MM.1S (cell line): ENCODE results near the gene LPCAT3.

ENCODE experiments used
- DNase-seq: peaks from one replicate; pipeline ENCODE4 v3.0.0-alpha.2; 2015
- H2AFZ ChIP-seq: fragments of 300-600 bp; sonication (generic); 2 replicates; pipeline ENCODE4 v1.6.0; 2016; ENCODE audit warnings: antibody characterized with exemption, low read length
- H3F3A ChIP-seq: fragments of 300-600 bp; sonication (generic); 2 replicates; pipeline ENCODE4 v1.6.1; 2016; ENCODE audit warnings: mild to moderate bottlenecking, antibody characterized with exemption, low read length, moderate library complexity, mixed read lengths; ENCODE audit not compliant: insufficient read depth
- H3K27ac ChIP-seq: fragments of 300-600 bp; sonication (generic); 2 replicates; pipeline ENCODE4 v1.5.1; 2016; ENCODE audit warnings: mild to moderate bottlenecking, low read length
- H3K27me3 ChIP-seq: fragments of 300-600 bp; sonication (generic); replicated peaks from 2 replicates; pipeline ENCODE4 v1.6.0; 2016; ENCODE audit warnings: low read length; ENCODE audit not compliant: insufficient read depth
- H3K36me3 ChIP-seq: fragments of 300-600 bp; sonication (generic); replicated peaks from 2 replicates; pipeline ENCODE4 v1.6.1; 2016; ENCODE audit warnings: mild to moderate bottlenecking, low read length, mixed read lengths; ENCODE audit not compliant: insufficient read depth
- H3K4me1 ChIP-seq: fragments of 300-600 bp; sonication (generic); 2 replicates; pipeline ENCODE4 v1.6.1; 2016; ENCODE audit warnings: low read length, mixed read lengths
- H3K4me2 ChIP-seq: fragments of 300-600 bp; sonication (generic); 2 replicates; pipeline ENCODE4 v1.6.0; 2016; ENCODE audit warnings: low read depth, low read length
- H3K4me3 ChIP-seq: fragments of 300-600 bp; sonication (generic); 2 replicates; pipeline ENCODE4 v1.5.1; 2016; ENCODE audit warnings: low read length, mixed read lengths
- H3K79me2 ChIP-seq: fragments of 300-600 bp; sonication (generic); 2 replicates; pipeline ENCODE4 v1.6.1; 2016; ENCODE audit warnings: mixed run types, low read length, mixed read lengths
- H3K9ac ChIP-seq: fragments of 300-600 bp; sonication (generic); 2 replicates; pipeline ENCODE4 v1.6.1; 2016; ENCODE audit warnings: low read length, mixed read lengths
- H3K9me2 ChIP-seq: fragments of 300-600 bp; sonication (generic); replicated peaks from 2 replicates; pipeline ENCODE4 v1.6.1; 2016; ENCODE audit warnings: mild to moderate bottlenecking, low read length, mixed read lengths; ENCODE audit not compliant: insufficient read depth
- H3K9me3 ChIP-seq: fragments of 300-600 bp; sonication (generic); replicated peaks from 2 replicates; pipeline ENCODE4 v1.6.1; 2016; ENCODE audit warnings: mild to moderate bottlenecking, low read length, mixed read lengths; ENCODE audit not compliant: insufficient read depth
- H4K20me1 ChIP-seq: fragments of 300-600 bp; sonication (generic); 2 replicates; pipeline ENCODE4 v1.6.1; 2016; ENCODE audit warnings: mild to moderate bottlenecking, low read length, moderate library complexity, mixed read lengths; ENCODE audit not compliant: insufficient read depth
- EZH2 ChIP-seq: fragments of 300-600 bp; sonication (generic); optimal IDR thresholded peaks from 2 replicates; pipeline ENCODE3; 2017; ENCODE audit warnings: low read depth, mild to moderate bottlenecking, antibody characterized with exemption, low read length, mixed read lengths
- EZH2phosphoT487 ChIP-seq: fragments of 300-600 bp; sonication (generic); IDR thresholded peaks from 2 replicates; pipeline ENCODE4 v1.6.1; 2018; ENCODE audit warnings: antibody characterized with exemption, low read length
- TF ChIP-seq, protein P1 (sequence below): fragments of 300-600 bp; sonication (generic); IDR thresholded peaks from 2 replicates; pipeline ENCODE4 v1.5.1; 2016; ENCODE audit warnings: antibody characterized with exemption, low read length, mixed read lengths

LPCAT3 gene

DNA sequence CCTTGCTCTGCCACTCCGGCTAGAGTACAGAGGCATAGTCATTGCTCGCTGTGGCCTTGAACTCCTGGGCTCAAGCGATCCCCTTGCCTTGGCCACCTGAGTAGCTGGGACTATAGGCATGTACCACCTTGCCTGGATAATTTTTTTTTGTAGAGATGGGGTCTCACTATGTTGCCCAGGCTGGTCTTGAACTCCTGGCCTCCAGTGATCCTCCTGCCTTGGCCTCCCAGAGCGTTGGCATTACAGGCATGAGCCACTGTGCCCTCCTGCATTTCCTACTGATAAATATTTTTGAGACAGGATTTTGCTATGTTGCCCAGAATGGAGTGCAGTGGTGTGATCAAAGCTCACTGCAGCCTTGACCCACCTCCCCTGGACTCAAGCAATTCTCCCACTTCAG lies 38.2 kb downstream of the LPCAT3 start:
- Histone ChIP-seq H3K4me1 (peaks cover 19% of the 10 kb centered on the region), H3K36me3 (0 out of 2 replicates have a peak, but pooled peaks cover 3% of the 10 kb centered on the region)

DNA sequence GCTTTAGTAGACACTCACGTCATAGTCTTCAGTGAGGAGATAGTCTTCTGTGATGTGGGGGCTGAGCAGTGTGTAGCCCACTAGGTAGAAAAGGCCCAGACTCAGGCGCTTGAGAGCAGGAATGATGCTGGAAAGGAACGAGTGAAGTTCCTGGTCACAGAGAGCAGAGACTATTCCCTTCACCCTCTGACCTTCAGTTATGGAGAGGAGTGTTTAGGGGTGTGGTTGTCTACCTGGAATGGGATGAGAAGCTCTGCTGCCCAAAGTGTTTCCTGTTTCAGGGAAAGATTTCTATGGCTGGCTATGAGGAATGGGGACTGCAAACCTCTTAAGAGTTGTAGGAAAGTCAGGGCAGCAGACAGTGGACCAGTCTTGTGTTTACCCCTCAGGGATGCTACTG lies 38.8 kb downstream of the LPCAT3 start:
- peaks cover 25% of the 10 kb centered on the region for H3K4me1 ChIP-seq

More for the DNA sequence above, 38.2 kb downstream of the LPCAT3 start:
- Histone ChIP-seq H4K20me1 (no peaks in the 10 kb centered on the region), H3K4me2 (no peak overlapping the region), H3F3A (peaks cover 14% of the 10 kb centered on the region), H3K9me3 (no peaks in the 10 kb centered on the region), H3K4me3 (no peak overlapping the region), H3K27me3 (no peaks in the 10 kb centered on the region), H2AFZ (no peak overlapping the region), H3K9ac (no peak overlapping the region), H3K27ac (no peak overlapping the region), H3K79me2 (peaks cover 17% of the 10 kb centered on the region), H3K9me2 (no peaks in the 10 kb centered on the region)
- DNase-seq = no peak
- TF ChIP-seq EZH2 (no peak), EZH2phosphoT487 (no peak)

DNA sequence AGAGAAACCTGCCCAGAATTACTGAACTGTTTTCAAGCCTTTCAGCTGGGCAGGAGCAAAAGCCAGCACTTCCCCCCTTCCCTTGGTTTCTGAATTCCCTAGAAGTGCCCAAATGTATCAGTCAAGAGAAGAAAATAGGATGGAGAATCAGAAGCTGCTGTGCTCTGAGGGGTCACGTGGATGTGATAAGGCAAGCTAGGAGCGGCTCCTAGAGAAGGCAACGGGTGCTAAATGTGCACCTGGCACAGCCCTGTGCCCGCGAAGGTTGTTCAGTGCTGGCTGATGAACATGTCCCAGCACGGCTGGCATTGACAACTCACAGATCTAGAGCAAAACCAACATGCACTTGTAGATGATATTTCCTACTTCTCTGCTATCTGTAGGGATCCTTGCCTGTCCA lies 39.3 kb downstream of the LPCAT3 start:
- no peaks in the 10 kb centered on the region for H3K9me2 ChIP-seq
- no peaks in the 10 kb centered on the region for H4K20me1 ChIP-seq
- TF ChIP-seq EZH2 (no peak), EZH2phosphoT487 (no peak)
- TF ChIP-seq, protein P1, sequence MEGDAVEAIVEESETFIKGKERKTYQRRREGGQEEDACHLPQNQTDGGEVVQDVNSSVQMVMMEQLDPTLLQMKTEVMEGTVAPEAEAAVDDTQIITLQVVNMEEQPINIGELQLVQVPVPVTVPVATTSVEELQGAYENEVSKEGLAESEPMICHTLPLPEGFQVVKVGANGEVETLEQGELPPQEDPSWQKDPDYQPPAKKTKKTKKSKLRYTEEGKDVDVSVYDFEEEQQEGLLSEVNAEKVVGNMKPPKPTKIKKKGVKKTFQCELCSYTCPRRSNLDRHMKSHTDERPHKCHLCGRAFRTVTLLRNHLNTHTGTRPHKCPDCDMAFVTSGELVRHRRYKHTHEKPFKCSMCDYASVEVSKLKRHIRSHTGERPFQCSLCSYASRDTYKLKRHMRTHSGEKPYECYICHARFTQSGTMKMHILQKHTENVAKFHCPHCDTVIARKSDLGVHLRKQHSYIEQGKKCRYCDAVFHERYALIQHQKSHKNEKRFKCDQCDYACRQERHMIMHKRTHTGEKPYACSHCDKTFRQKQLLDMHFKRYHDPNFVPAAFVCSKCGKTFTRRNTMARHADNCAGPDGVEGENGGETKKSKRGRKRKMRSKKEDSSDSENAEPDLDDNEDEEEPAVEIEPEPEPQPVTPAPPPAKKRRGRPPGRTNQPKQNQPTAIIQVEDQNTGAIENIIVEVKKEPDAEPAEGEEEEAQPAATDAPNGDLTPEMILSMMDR = no peak
- H3K4me3 ChIP-seq = no peak overlapping the region
- peaks cover 25% of the 10 kb centered on the region for H3F3A ChIP-seq
- DNase-seq = no peak
- peaks cover 23% of the 10 kb centered on the region for H3K79me2 ChIP-seq
- no peak overlapping the region for H3K9ac ChIP-seq
- no peak overlapping the region for H3K4me2 ChIP-seq
- H3K4me1 ChIP-seq = peaks cover 30% of the 10 kb centered on the region
- 0 out of 2 replicates have a peak, but pooled peaks cover 7% of the 10 kb centered on the region for H3K36me3 ChIP-seq
- no peak overlapping the region for H2AFZ ChIP-seq
- no peaks in the 10 kb centered on the region for H3K27me3 ChIP-seq
- H3K27ac ChIP-seq = no peak overlapping the region
- H3K9me3 ChIP-seq = no peaks in the 10 kb centered on the region

More for the DNA sequence above, 38.8 kb downstream of the LPCAT3 start:
- H3K9me2 ChIP-seq = no peaks in the 10 kb centered on the region
- no peaks in the 10 kb centered on the region for H3K9me3 ChIP-seq
- H3K79me2 ChIP-seq = peaks cover 18% of the 10 kb centered on the region
- peaks cover 20% of the 10 kb centered on the region for H3F3A ChIP-seq
- H3K27ac ChIP-seq = no peak overlapping the region
- H3K4me3 ChIP-seq = no peak overlapping the region
- TF ChIP-seq, protein P1 = no peak
- TF ChIP-seq EZH2phosphoT487 (no peak), EZH2 (no peak)
- no peaks in the 10 kb centered on the region for H4K20me1 ChIP-seq
- H3K4me2 ChIP-seq = no peak overlapping the region
- DNase-seq = no peak
- no peaks in the 10 kb centered on the region for H3K27me3 ChIP-seq
- 0 out of 2 replicates have a peak, but pooled peaks cover 7% of the 10 kb centered on the region for H3K36me3 ChIP-seq
- H3K9ac ChIP-seq = no peak overlapping the region
- no peak overlapping the region for H2AFZ ChIP-seq

DNA sequence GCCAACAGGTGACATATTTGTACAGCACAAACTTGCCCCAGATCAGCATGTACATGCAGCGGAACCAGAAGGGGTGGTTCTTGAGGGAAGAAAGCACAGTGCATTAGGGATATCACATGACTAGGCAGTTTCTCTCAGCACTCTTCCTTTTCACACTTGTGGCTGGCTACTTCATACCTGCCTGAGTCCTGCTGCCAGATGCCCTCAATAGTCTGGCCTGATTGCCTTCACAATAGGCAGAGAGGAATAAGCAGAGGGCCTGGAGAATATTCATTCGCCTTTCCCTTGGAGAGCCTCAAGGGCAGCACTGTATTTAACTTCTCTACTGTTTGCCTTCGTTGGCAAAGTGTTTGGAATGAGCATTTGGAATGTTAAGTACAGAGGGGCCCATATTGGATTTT lies 39.7 kb downstream of the LPCAT3 start:
- peaks cover 34% of the 10 kb centered on the region for H3K4me1 ChIP-seq

More for the DNA sequence above, 39.7 kb downstream of the LPCAT3 start:
- TF ChIP-seq, protein P1 = no peak
- TF ChIP-seq EZH2phosphoT487 (no peak), EZH2 (no peak)
- no peaks in the 10 kb centered on the region for H3K27me3 ChIP-seq
- H3K9ac ChIP-seq = no peak overlapping the region
- H3F3A ChIP-seq = peaks cover 29% of the 10 kb centered on the region
- no peak overlapping the region for H3K4me3 ChIP-seq
- no peaks in the 10 kb centered on the region for H3K9me3 ChIP-seq
- DNase-seq = peak; percentile 35
- no peaks in the 10 kb centered on the region for H4K20me1 ChIP-seq
- H2AFZ ChIP-seq = no peak overlapping the region
- no peak overlapping the region for H3K4me2 ChIP-seq
- H3K79me2 ChIP-seq = peaks cover 27% of the 10 kb centered on the region
- H3K27ac ChIP-seq = peak overlapping the region; percentile 9; the same call in 1 of the 2 replicates
- H3K36me3 ChIP-seq = 0 out of 2 replicates have a peak, but pooled peaks cover 7% of the 10 kb centered on the region
- no peaks in the 10 kb centered on the region for H3K9me2 ChIP-seq
